GM12878 (cell line): ENCODE measurements around the gene BNIP1. TPM values are rescaled to one million over a fixed set of nuclear protein-coding genes. Genes with fewer than 3 reads are reported as not detected.

Experiments
- ATAC-seq: fragments of 200-7000 bp; cut with Tn5 transposase; 3 replicates; pipeline ENCODE4 v1.9.1; 2020; ENCODE audit warnings: mild to moderate bottlenecking, moderate library complexity
- BruUV-seq: library from RNA; stranded (reverse); fragments of 400-500 nt; replicated peaks from 2 replicates; lab custom pipeline; 2021; lab: Mats Ljungman, UMichigan
- CTCF ChIA-PET: fragments of 300-600 bp; sonication (Branson Sonifier 250); formaldehyde crosslinking; extraction: SDS; loops from one replicate; lab custom pipeline; 2021; ENCODE audit warnings: inconsistent platforms; lab: Yijun Ruan, JAX
- POLR2A ChIA-PET: fragments of 350-600 bp; formaldehyde crosslinking; extraction: SDS; loops from one replicate; lab custom pipeline; 2021; ENCODE audit warnings: inconsistent platforms; lab: Charles Lee
- RAD21 ChIA-PET: fragments of 300-600 bp; sonication (Branson Sonifier 250); formaldehyde crosslinking; loops from one replicate; lab custom pipeline; 2023; ENCODE audit warnings: antibody characterized with exemption; ENCODE audit not compliant: unreplicated experiment; lab: Charles Lee
- SMC1A ChIA-PET: fragments of 300-600 bp; sonication (Branson Sonifier 250); formaldehyde crosslinking; loops from one replicate; lab custom pipeline; 2023; ENCODE audit not compliant: unreplicated experiment, uncharacterized antibody; lab: Charles Lee
- DNase-seq: peaks from one replicate; pipeline ENCODE4 v3.0.0-alpha.2; 2011; ENCODE audit warnings: low read depth, low spot score
- FAIRE-seq: peaks from 3 replicates; lab custom pipeline; 2011; peaks lifted over from hg19 to GRCh38; lab: Jason Lieb, UNC
- H2AFZ ChIP-seq: 2 replicates; pipeline ENCODE4 v1.6.0; 2011; ENCODE audit warnings: low read depth, low read length, control low read depth; ENCODE audit not compliant: control insufficient read depth
- H3K27ac ChIP-seq: 2 replicates; pipeline ENCODE4 v1.5.1; 2011; ENCODE audit warnings: control low read depth; ENCODE audit not compliant: control insufficient read depth, insufficient read depth
- H3K27me3 ChIP-seq, 2 experiments: replicated peaks in 1 of 2; 2 replicates each; pipeline versions ENCODE4 v1.6.0 to v1.6.1; 2011; ENCODE audit warnings: low read length in 1 of 2; ENCODE audit not compliant: control insufficient read depth in 2 of 2, insufficient read depth in 2 of 2
- H3K36me3 ChIP-seq, 2 experiments: 2 replicates each; pipeline ENCODE4 v1.5.1; 2011; ENCODE audit warnings: low read length in 1 of 2; ENCODE audit not compliant: control insufficient read depth in 2 of 2, insufficient read depth in 2 of 2
- H3K4me1 ChIP-seq: 2 replicates; pipeline ENCODE4 v1.6.1; 2011; ENCODE audit warnings: mild to moderate bottlenecking, low read length, moderate library complexity, mixed read lengths; ENCODE audit not compliant: control insufficient read depth, insufficient read depth
- H3K4me2 ChIP-seq: 2 replicates; pipeline ENCODE4 v1.6.0; 2011; ENCODE audit warnings: control low read depth; ENCODE audit not compliant: control insufficient read depth, insufficient read depth
- H3K4me3 ChIP-seq: fragments of 200-600 bp; sonication (generic); 2 replicates; pipeline ENCODE4 v1.5.1; 2016
- H3K79me2 ChIP-seq: 2 replicates; pipeline ENCODE4 v1.6.0; 2011; ENCODE audit warnings: low read length; ENCODE audit not compliant: control insufficient read depth, insufficient read depth
- H3K9ac ChIP-seq: 2 replicates; pipeline ENCODE4 v1.8.0; 2011; ENCODE audit warnings: low read length, control low read depth, mixed read lengths; ENCODE audit not compliant: control insufficient read depth, insufficient read depth
- H3K9me3 ChIP-seq: replicated peaks from 3 replicates; pipeline ENCODE4 v1.5.1; 2011; ENCODE audit warnings: mild to moderate bottlenecking, low read length; ENCODE audit not compliant: control insufficient read depth, insufficient read depth
- H4K20me1 ChIP-seq: 2 replicates; pipeline ENCODE4 v1.6.0; 2011; ENCODE audit not compliant: control insufficient read depth, insufficient read depth
- FOS ChIP-seq: IDR thresholded peaks from 3 replicates; pipeline ENCODE4 v1.6.1; 2011; ENCODE audit warnings: borderline replicate concordance; ENCODE audit not compliant: insufficient read length; ENCODE audit errors: extremely low read depth
- HDAC2 ChIP-seq: fragments of 200-600 bp; sonication (generic); IDR thresholded peaks from 2 replicates; pipeline ENCODE4 v1.6.1; 2017
- JUND ChIP-seq: IDR thresholded peaks from 2 replicates; pipeline ENCODE4 v1.6.1; 2012; ENCODE audit warnings: low read depth, mild to moderate bottlenecking, low read length, improper control_type of control experiment, moderate library complexity
- MEF2A ChIP-seq: IDR thresholded peaks from 2 replicates; pipeline ENCODE4 v1.6.1; 2011; ENCODE audit warnings: low read depth, mild to moderate bottlenecking, low read length, moderate library complexity; ENCODE audit not compliant: insufficient read depth
- MXI1 ChIP-seq: fragments of 150-350 bp; IDR thresholded peaks from 2 replicates; pipeline ENCODE4 v1.6.1; 2011; ENCODE audit warnings: low read depth, mild to moderate bottlenecking, inconsistent platforms, low read length, improper control_type of control experiment
- TAF1 ChIP-seq: IDR thresholded peaks from 2 replicates; pipeline ENCODE4 v1.6.1; 2011; ENCODE audit warnings: mild to moderate bottlenecking, low read depth, low read length, borderline replicate concordance
- ZNF207 ChIP-seq: fragments of 450-650 bp; IDR thresholded peaks from 2 replicates; pipeline ENCODE4 v1.6.1; 2014; ENCODE audit warnings: antibody characterized with exemption, mild to moderate bottlenecking, borderline replicate concordance
- ZSCAN29 ChIP-seq: fragments of 450-650 bp; IDR thresholded peaks from 2 replicates; pipeline ENCODE4 v1.6.1; 2017; ENCODE audit warnings: mild to moderate bottlenecking, moderate library complexity
- WGBS: methylation state at CpG from one replicate; pipeline ENCODE4 v1.1.6; 2016; ENCODE audit warnings: low lambda C conversion rate; ENCODE audit not compliant: insufficient replicate concordance, insufficient coverage; ENCODE audit errors: missing lambda C conversion rate; 5-methylcytosine and 5-hydroxymethylcytosine counted together
- in situ Hi-C: fragments of 300-500 bp; cut with MboI; formaldehyde crosslinking; loops from 9 replicates; pipeline ENCODE4 v1.14.3; 2018; ENCODE audit warnings: mixed read lengths
- intact Hi-C: fragments of 100-400 bp; cut with micrococcal nuclease; formaldehyde crosslinking; loops from one replicate; pipeline ENCODE4 v1.14.2; 2022; ENCODE audit not compliant: unreplicated experiment
- polyA plus RNA-seq, 11 experiments: library from polyadenylated mRNA; depleted of rRNA in 4 of 11; unstranded in 6 of 11; stranded (reverse) in 5 of 11; fragments of >200 nt; fragmentation: Nextera tagmentation in 4 of 11; fragmentation: Illumina TruSeq in 1 of 11; extraction: Ambion mirVana in 4 of 11; extraction: Trizol in 1 of 11; gene quantifications; 1 replicate in 1 of 11; 2 replicates in 10 of 11; pipeline versions ENCODE4 v1.2.1 to v1.2.3, GENCODE V29; 2011 to 2016; ENCODE audit warnings: inconsistent platforms in 2 of 11, missing spikeins in 2 of 11, low read depth in 1 of 11
- total RNA-seq, 4 experiments: library from RNA; depleted of rRNA in 3 of 4; stranded (reverse); fragments of >200 nt in 3 of 4; fragmentation: Illumina TruSeq in 1 of 4; extraction: Trizol in 1 of 4; gene quantifications; 2 replicates each; pipeline versions ENCODE4 v1.2.1 to v1.2.3, GENCODE V29; 2013 to 2021
- TF ChIP-seq, protein P1 (sequence below): fragments of 450-650 bp; IDR thresholded peaks from 2 replicates; pipeline ENCODE4 v1.6.1; 2017; ENCODE audit warnings: mild to moderate bottlenecking, low read depth, inconsistent platforms; ENCODE audit not compliant: poor library complexity, severe bottlenecking

The BNIP1 gene
- total and polyA plus RNA-seq, 10 of the 15 experiments (the other 5 are each of a cell fraction or from before 2014, with no cell fraction given): 20.5 to 62.5 (median 27.4) TPM

DNA sequence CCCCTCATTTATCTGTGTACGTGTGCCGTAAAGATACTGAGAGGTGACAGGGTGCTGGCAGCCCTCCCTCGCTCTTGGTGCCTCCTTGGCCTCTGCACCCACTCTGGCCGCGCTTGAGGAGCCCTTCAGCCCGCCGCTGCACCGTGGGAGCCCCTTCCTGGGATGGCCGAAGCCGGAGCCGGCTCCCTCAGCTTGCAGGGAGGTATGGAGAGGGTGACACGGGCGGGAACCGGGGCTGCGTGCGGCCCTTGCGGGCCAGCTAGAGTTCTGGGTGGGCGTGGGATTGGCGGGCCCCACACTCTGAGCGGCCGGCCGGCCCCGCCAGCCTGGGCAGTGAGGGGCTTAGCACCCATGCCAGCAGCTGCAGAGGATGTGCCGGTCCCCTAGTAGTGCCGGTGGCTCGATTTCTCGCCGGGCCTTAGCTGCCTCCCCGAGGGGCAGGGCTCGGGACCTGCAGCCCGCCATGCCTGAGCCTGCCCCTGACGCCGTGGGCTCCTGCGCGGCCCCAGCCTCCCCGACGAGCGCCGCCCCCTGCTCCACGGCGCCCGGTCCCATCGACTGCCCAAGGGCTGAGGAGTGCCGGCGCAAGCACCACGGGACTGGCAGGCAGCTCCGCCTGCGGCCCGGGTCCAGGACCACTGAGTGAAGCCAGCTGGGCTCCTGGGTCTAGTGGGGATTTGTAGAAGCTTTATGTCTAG is 69.1 kb downstream of the BNIP1 start:
- FAIRE-seq (no peak), ATAC-seq (no peak), DNase-seq (no peak)
- Histone ChIP-seq H3K36me3 (no peaks in the 10 kb centered on the region), H3K4me2 (no peak overlapping the region), H3K4me1 (no peaks in the 10 kb centered on the region), H4K20me1 (no peaks in the 10 kb centered on the region), H3K9me3 (no peaks in the 10 kb centered on the region), H3K79me2 (no peaks in the 10 kb centered on the region), H3K27ac (no peak overlapping the region), H2AFZ (no peak overlapping the region), H3K4me3 (no peak overlapping the region), H3K27me3 (no peaks in the 10 kb centered on the region), H3K9ac (no peak overlapping the region)
- WGBS: 86% methylated on average over 49 of the region's 49 CpGs
- TF ChIP-seq FOS (no peak), ZSCAN29 (no peak), JUND (no peak), MXI1 (no peak), MEF2A (no peak), TAF1 (no peak), HDAC2 (no peak), ZNF207 (no peak)
- TF ChIP-seq, protein P1, sequence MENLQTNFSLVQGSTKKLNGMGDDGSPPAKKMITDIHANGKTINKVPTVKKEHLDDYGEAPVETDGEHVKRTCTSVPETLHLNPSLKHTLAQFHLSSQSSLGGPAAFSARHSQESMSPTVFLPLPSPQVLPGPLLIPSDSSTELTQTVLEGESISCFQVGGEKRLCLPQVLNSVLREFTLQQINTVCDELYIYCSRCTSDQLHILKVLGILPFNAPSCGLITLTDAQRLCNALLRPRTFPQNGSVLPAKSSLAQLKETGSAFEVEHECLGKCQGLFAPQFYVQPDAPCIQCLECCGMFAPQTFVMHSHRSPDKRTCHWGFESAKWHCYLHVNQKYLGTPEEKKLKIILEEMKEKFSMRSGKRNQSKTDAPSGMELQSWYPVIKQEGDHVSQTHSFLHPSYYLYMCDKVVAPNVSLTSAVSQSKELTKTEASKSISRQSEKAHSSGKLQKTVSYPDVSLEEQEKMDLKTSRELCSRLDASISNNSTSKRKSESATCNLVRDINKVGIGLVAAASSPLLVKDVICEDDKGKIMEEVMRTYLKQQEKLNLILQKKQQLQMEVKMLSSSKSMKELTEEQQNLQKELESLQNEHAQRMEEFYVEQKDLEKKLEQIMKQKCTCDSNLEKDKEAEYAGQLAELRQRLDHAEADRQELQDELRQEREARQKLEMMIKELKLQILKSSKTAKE: no peak
- no TSS peak for BruUV-seq
- in situ Hi-C loops (no loop called here), intact Hi-C loops (no loop called here)
- CTCF ChIA-PET: no interaction called here
- SMC1A ChIA-PET: no interaction called here
- POLR2A ChIA-PET: no interaction called here
- RAD21 ChIA-PET: no interaction called here

Other genes with a start within 250 kb of the BNIP1 start
- 61.5 and 64.4 TPM in 2 replicates for gene RPL26L1, start 185.1 kb upstream of the BNIP1 start, total RNA-seq (2014; rRNA removed)
- 89.2 and 92.8 TPM in 2 replicates for gene RPL26L1, start 185.1 kb upstream of the BNIP1 start, total RNA-seq (2014; rRNA removed; fragmentation: Illumina TruSeq; extraction: Trizol)
- gene RPL26L1, start 185.1 kb upstream of the BNIP1 start, total RNA-seq (2021): 61.1 and 67.2 TPM in 2 replicates
- 121 and 139 TPM in 2 replicates for gene RPL26L1, start 185.1 kb upstream of the BNIP1 start, polyA plus RNA-seq (2011; rRNA removed)
- 76.4 and 93.7 TPM in 2 replicates for gene RPL26L1, start 185.1 kb upstream of the BNIP1 start, polyA plus RNA-seq (2014; fragmentation: Illumina TruSeq; extraction: Trizol)
- 100 to 1,000 TPM; 326 to 331 TPM for gene RPL26L1, start 185.1 kb upstream of the BNIP1 start, polyA plus RNA-seq (2014; fragmentation: Nextera tagmentation; extraction: Ambion mirVana)
- 83.3 and 97.2 TPM in 2 replicates for gene RPL26L1, start 185.1 kb upstream of the BNIP1 start, polyA plus RNA-seq (2014; rRNA removed)
- 100 to 1,000 TPM; 183 TPM for gene RPL26L1, start 185.1 kb upstream of the BNIP1 start, polyA plus RNA-seq (2016; fragmentation: Nextera tagmentation; extraction: Ambion mirVana)
- 138 and 143 TPM in 2 replicates for gene ATP6V0E1, start 160.8 kb upstream of the BNIP1 start, total RNA-seq (2014; rRNA removed)
- 145 and 150 TPM in 2 replicates for gene ATP6V0E1, start 160.8 kb upstream of the BNIP1 start, total RNA-seq (2014; rRNA removed; fragmentation: Illumina TruSeq; extraction: Trizol)
- gene ATP6V0E1, start 160.8 kb upstream of the BNIP1 start, total RNA-seq (2021): 152 and 163 TPM in 2 replicates
- gene ATP6V0E1, start 160.8 kb upstream of the BNIP1 start, polyA plus RNA-seq (2011; rRNA removed): 448 and 499 TPM in 2 replicates
- gene ATP6V0E1, start 160.8 kb upstream of the BNIP1 start, polyA plus RNA-seq (2014; fragmentation: Illumina TruSeq; extraction: Trizol): 219 and 238 TPM in 2 replicates
- 100 to 1,000 TPM; 627 to 787 TPM for gene ATP6V0E1, start 160.8 kb upstream of the BNIP1 start, polyA plus RNA-seq (2014; fragmentation: Nextera tagmentation; extraction: Ambion mirVana)
- gene ATP6V0E1, start 160.8 kb upstream of the BNIP1 start, polyA plus RNA-seq (2014; rRNA removed): 149 and 178 TPM in 2 replicates
- gene ATP6V0E1, start 160.8 kb upstream of the BNIP1 start, polyA plus RNA-seq (2016; fragmentation: Nextera tagmentation; extraction: Ambion mirVana): 100 to 1,000 TPM; 393 to 410 TPM
- gene CREBRF, start 88.2 kb upstream of the BNIP1 start, total RNA-seq (2014; rRNA removed): 6.0 and 9.0 TPM in 2 replicates
- 6.5 and 6.6 TPM in 2 replicates for gene CREBRF, start 88.2 kb upstream of the BNIP1 start, total RNA-seq (2014; rRNA removed; fragmentation: Illumina TruSeq; extraction: Trizol)
- gene CREBRF, start 88.2 kb upstream of the BNIP1 start, total RNA-seq (2021): 6.4 and 7.6 TPM in 2 replicates
- 12.7 and 18.9 TPM in 2 replicates for gene CREBRF, start 88.2 kb upstream of the BNIP1 start, polyA plus RNA-seq (2011; rRNA removed)
- gene CREBRF, start 88.2 kb upstream of the BNIP1 start, polyA plus RNA-seq (2014; fragmentation: Illumina TruSeq; extraction: Trizol): 4.7 and 5.0 TPM in 2 replicates
- gene CREBRF, start 88.2 kb upstream of the BNIP1 start, polyA plus RNA-seq (2014; fragmentation: Nextera tagmentation; extraction: Ambion mirVana): 1 to 10 TPM; 1.2 to 1.4 TPM
- gene CREBRF, start 88.2 kb upstream of the BNIP1 start, polyA plus RNA-seq (2014; rRNA removed): 3.2 and 5.7 TPM in 2 replicates
- 1 to 10 TPM; 1.6 TPM for gene CREBRF, start 88.2 kb upstream of the BNIP1 start, polyA plus RNA-seq (2016; fragmentation: Nextera tagmentation; extraction: Ambion mirVana)
- not detected in 2 replicates for gene NKX2-5, start 90.7 kb downstream of the BNIP1 start, total RNA-seq (2014; rRNA removed)
- gene NKX2-5, start 90.7 kb downstream of the BNIP1 start, total RNA-seq (2014; rRNA removed; fragmentation: Illumina TruSeq; extraction: Trizol): not detected in 2 replicates
- gene NKX2-5, start 90.7 kb downstream of the BNIP1 start, total RNA-seq (2021): not detected in 2 replicates
- gene NKX2-5, start 90.7 kb downstream of the BNIP1 start, polyA plus RNA-seq (2011; rRNA removed): not detected in 2 replicates
- gene NKX2-5, start 90.7 kb downstream of the BNIP1 start, polyA plus RNA-seq (2014; fragmentation: Illumina TruSeq; extraction: Trizol): not detected in 2 replicates
- gene NKX2-5, start 90.7 kb downstream of the BNIP1 start, polyA plus RNA-seq (2014; fragmentation: Nextera tagmentation; extraction: Ambion mirVana): not detected
- gene NKX2-5, start 90.7 kb downstream of the BNIP1 start, polyA plus RNA-seq (2014; rRNA removed): not detected in 2 replicates
- gene NKX2-5, start 90.7 kb downstream of the BNIP1 start, polyA plus RNA-seq (2016; fragmentation: Nextera tagmentation; extraction: Ambion mirVana): under 1 TPM in 1 of 2 experiments, not detected in 1; 0.23 TPM
- gene STC2, start 183.9 kb downstream of the BNIP1 start, total RNA-seq (2014; rRNA removed): 2.0 and 3.4 TPM in 2 replicates
- gene STC2, start 183.9 kb downstream of the BNIP1 start, total RNA-seq (2014; rRNA removed; fragmentation: Illumina TruSeq; extraction: Trizol): 1.7 and 1.8 TPM in 2 replicates
- gene STC2, start 183.9 kb downstream of the BNIP1 start, total RNA-seq (2021): 3.5 and 3.7 TPM in 2 replicates
- gene STC2, start 183.9 kb downstream of the BNIP1 start, polyA plus RNA-seq (2011; rRNA removed): 1.1 and 1.2 TPM in 2 replicates
- gene STC2, start 183.9 kb downstream of the BNIP1 start, polyA plus RNA-seq (2014; fragmentation: Illumina TruSeq; extraction: Trizol): 1.5 and 2.0 TPM in 2 replicates
- under 1 TPM; 0.05 to 0.13 TPM for gene STC2, start 183.9 kb downstream of the BNIP1 start, polyA plus RNA-seq (2014; fragmentation: Nextera tagmentation; extraction: Ambion mirVana)
- gene STC2, start 183.9 kb downstream of the BNIP1 start, polyA plus RNA-seq (2014; rRNA removed): 3.2 and 4.8 TPM in 2 replicates
- gene STC2, start 183.9 kb downstream of the BNIP1 start, polyA plus RNA-seq (2016; fragmentation: Nextera tagmentation; extraction: Ambion mirVana): 1 to 10 TPM; 2.6 to 4.4 TPM